ENCODE results near the gene STMP1.

The STMP1 gene

GRCh38 chr7:135719688-135720087 is 57.4 kb downstream of the STMP1 start:
- DNase-seq (ENCODE audit: low read depth) = no peak

DNA sequence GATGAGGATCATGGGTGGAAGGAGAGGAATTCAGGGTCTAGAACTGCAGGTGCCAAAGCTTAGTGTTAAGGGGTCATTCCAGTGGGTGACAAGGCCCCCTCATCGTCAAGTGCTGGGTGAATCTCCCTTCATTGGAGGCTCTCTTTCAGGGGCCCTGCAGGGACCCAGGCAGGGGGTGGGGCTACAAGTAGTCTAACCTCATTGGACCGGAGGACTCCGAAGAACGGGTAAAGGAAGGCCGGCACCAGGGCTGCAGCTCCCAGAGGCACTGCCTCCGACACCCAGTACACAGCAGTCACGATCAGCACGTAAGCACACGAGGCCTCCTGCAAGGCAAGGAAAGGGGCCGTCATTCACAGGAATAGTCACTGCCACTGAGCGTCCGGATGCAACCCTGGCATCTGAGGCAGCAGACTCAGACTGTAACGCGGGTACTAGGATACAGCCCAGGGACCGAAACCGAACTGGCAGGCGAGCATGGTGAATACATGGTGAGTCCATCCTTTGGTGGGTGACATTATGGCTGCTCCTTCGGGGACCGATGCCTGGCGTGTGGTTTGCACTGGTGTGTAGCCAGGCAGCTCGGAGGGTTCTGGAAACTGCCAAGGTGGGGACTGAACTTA is 59.0 kb downstream of the STMP1 start:
- DNase-seq (ENCODE audit: low read depth) = no peak

DNA sequence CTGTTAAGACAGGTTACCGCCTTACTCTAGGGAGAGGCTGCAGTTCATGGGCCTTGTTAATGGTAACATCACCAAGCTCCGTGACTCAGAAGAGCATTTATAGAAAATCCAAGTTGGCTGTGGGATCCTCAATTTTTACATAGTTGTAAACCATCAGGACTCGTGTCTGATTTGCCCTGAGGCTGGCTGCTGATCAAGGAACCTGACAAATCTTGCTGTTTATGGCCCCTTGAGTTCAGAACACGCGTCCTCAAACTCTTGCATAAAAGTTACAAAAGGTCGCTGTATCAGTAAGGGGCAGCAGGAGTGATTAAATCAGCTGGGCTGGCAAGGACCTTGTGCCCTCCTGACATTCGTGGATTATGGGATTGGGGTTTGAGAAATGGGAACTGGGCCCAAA is 61.1 kb downstream of the STMP1 start:
- no peak for DNase-seq (ENCODE audit: low read depth)
